Left kidney (tissue), 2 donors: ENCODE data around the gene SLC47A1. TPM values are rescaled to one million over a fixed set of nuclear protein-coding genes. Genes with fewer than 3 reads are reported as not detected.
"Not testable (repeated sequence)": the region's sequence is repeated elsewhere in the genome, so short reads cannot be mapped to it uniquely, and the experiment has no call there.

Source experiments
- DNase-seq: peaks from one replicate; pipeline ENCODE4 v3.0.0-alpha.2; 2013
- polyA plus RNA-seq: library from polyadenylated mRNA; unstranded; fragments of 120-200 nt; gene quantifications from one replicate; pipeline ENCODE4 v1.2.1, GENCODE V29; 2013; ENCODE audit not compliant: insufficient read length

Gene SLC47A1
- polyA plus RNA-seq, 1 donor, result 27.3 TPM

GRCh38 chr17:19519388-19520291, 14.0 kb upstream of the SLC47A1 start:
- DNase-seq, result not testable (repeated sequence)

DNA sequence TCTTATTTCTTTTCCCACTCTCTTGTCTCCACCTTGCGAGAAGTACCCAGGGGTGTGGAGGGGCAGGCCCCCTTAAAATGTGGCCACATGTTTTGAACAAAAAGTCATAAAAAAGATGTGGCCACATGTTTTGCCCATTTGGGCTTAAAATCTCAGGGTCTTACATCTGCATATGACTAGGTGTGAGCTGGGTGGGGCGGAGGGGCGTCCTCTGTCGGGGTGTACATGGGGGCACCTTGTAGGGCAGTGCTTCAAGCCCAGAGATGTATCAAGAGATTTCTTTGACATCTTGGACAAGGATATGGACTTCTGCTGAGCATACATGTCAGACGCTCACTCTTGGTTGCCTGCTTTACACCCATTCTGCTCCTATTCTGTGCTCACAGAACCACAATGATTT, 13.0 kb upstream of the SLC47A1 start:
- no peak for DNase-seq

GRCh38 chr17:19523690-19524089, 10.0 kb upstream of the SLC47A1 start:
- no peak for DNase-seq

GRCh38 chr17:19526950-19527349, 6.7 kb upstream of the SLC47A1 start:
- DNase-seq, result not testable (repeated sequence)

DNA sequence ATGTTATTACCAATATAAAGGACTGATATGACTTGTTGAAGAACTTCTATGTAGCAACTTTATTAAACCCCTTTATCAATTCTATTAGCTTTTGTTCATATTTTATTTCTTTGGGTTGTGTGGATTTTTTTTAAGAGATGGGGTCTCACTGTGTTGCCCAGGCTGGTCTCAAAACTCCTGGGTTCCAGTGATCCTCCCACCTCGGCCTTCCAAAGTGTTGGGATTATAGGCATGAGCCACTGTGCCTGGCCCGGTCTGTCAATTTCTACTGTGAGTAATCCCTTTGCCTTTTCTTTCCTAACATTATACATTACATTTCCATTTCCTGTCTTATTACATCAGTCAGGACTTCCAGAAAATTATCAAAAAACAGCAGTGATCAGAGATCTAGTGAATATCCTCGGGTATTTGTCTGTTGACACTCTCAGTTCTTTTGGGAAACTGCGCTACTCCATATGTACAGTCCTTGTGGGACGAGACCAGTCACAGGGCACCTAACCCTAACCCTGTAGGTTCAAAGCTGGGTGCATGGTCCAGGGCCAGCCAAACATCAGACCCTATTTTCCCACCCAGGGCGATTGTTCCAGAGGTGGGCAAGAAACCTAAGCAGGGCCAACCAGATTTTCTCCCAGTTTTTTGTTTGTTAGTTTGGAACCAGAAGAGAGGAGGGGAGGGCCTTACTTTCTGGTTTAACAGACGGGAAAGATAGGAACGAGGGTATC, 1.7 kb upstream of the SLC47A1 start:
- no peak for DNase-seq

- no peak for DNase-seq
These were observed 477 bp upstream of the SLC47A1 start for GRCh38 chr17:19533036-19533717.

GRCh38 chr17:19534562-19535149, 1.0 kb downstream of the SLC47A1 start:
- no peak for DNase-seq

DNA sequence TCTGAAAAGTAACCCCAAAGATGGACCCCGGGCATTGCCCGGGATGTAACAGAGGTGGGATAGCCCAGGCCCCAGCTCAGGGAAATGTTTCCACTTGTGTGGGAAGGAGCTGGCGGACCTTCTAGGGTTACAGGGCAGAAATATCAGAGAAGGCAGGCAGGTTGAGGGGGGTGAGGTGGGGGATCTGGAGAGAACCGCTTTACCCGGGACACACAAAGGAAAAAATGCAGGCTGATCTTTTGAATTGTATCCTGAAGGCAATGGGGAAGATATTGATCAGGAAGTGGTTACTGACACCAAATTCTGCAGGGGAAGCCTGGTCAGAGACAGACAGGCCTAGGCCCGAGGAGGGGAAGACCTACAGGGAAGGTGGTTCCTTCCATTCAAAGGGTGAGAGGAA, 3.5 kb downstream of the SLC47A1 start:
- DNase-seq, result no peak

DNA sequence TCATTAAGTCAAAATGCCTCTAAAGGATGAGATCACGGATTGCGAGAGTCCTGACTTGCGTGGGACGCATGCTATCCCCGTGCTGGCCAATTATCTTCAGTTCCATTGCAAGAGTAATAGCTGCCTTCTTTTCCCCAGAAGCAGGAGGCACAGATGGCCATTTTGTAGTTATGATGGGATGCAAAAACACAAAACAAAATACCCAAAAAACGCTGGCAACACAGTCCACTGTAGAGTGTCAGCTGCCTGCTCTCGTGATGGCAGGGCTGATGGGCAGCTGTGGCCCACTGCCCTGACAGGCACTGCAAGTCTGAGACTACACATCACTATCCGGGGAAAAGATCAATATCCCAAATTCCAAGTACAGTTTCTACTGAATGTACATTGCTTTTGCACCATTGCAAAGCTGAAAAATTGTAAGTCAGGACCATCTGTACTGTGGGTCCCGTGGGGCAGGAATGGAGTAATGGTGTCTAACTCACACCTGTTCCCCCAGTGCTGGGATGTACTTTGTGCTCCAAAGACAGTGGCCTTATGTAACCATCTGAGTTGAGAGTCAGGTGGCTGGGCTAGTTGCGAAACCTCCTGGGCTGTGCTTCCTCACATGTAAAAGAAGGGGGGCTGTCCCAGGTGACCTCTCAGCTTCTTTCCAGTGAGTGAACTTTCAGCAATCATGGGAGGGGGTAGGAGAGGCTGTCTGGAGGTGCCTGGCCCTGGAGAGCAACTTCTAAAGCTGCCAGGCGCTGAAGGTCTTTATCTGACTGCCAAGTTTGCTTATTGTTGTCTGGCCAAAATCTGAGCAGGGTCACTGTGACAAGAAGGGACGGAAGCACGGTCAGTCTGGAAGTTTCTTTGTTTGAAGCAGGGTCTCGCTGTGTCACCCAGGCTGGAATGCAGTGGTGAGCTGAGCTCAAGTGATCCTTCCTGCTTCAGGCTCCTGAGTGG, 4.7 kb downstream of the SLC47A1 start:
- DNase-seq, result no peak

DNA sequence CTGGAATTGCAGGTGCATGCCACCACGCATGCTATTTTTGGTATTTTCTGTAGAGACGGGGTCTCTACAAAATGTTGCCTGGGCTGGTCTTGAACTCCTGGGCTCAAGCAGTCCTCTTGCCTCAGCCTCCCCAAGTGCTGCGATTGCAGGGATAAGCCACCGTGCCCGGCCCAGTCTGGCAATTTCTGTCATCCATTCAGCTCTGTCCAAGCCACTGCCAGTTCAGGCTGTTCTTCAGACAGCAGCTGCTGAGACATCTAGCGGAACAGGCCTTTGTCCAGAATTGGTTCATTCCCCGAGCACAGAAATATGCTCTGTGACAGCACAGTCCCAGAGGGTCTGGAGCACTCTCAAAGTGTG, 5.4 kb downstream of the SLC47A1 start:
- DNase-seq, result no peak

DNA sequence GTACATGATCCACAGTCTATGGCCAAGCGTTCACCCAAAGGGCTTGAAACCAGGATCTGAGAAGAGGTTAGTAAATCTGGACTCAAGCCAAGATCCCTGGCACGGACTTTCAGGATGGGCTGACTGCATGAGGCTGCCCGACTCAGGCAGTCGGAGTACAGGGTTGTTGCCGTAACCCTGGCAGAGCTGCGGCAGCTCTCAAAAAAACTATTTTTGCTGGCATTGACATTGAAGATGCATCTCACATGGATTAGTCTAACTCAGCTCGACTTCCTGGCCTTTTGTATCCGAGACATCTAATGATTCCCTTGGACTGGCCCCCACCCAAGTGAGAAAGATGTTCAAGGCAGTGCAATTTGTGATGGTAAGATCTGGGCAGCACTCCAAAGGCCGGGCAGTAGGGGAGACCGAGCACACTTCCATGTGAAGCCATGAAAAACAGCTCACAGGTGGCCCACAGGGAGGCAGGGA, 6.2 kb downstream of the SLC47A1 start:
- DNase-seq, result no peak

GRCh38 chr17:19540706-19541370, 7.2 kb downstream of the SLC47A1 start:
- DNase-seq, result no peak

- DNase-seq, result no peak
These were observed 7.8 kb downstream of the SLC47A1 start for GRCh38 chr17:19541445-19541844.

DNA sequence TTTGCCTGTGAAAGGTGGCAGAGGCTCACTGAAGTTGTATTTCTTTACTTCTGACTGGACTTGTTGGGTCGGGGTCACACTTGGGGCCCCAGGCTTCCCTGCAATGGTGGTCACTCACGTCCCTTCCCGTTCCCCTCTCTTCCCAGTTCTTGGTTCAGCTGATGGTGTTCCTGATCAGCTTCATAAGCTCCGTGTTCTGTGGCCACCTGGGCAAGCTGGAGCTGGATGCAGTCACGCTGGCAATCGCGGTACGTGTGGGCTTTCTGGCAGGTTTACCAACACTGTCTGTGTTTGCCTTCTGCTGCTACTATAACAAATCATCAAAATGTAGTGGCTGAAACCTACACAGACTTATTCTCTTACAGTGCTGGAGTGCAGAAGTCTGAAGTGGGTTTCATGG, 8.6 kb downstream of the SLC47A1 start:
- DNase-seq, result no peak

DNA sequence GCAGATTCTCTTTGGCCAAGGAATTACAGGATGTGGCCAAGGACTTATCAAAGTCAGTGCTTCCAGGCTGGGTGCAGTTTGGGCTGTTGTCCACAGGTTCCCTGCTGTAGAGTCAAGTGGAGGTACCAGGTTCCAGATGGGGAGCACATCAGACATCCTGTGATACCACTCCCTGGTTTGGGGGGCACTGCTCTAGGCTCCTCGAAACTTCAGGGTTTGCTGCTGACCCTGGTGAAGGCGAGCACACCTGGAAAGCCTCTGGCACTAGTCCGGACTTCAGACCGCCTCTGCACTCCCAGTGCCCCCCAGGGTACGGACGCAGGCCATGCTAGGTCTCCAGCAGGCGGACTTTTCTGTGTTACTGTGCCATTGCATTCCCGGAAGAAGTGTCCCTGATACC, 10.7 kb downstream of the SLC47A1 start:
- no peak for DNase-seq

DNA sequence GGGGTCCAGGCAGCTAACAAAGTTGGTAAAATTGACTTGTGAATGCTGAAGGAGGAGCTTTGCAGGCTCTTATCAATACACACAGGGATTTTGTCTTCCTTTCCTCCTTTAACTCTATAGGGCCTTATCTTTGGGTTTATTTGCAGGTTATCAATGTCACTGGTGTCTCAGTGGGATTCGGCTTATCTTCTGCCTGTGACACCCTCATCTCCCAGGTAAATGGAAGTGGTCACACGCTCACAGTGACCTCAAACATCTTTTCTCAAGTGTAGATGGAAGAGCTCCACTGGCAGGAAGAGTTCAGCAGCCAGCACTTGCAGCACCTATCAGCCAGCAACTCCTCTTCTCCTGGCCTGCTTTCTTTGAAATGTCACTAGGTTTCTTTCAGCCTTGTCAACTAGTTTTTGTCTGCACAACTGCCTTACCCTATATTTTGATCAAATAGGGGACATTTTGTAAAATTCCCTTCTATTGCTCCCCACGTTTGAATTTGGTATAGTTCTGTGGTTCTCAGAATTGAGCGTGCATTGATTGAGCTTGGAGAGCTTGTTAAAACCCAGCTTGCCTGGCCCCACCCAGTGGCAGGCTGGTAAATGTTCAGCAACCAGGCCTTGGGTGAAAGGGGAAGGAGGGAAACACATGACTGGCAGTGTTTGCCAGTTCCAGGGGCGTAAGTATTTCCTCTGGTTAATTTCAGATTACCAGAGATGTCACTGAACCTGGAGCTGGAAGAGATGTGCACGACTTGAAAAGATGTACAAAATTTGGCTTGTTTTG, 12.8 kb downstream of the SLC47A1 start:
- DNase-seq, result no peak

DNA sequence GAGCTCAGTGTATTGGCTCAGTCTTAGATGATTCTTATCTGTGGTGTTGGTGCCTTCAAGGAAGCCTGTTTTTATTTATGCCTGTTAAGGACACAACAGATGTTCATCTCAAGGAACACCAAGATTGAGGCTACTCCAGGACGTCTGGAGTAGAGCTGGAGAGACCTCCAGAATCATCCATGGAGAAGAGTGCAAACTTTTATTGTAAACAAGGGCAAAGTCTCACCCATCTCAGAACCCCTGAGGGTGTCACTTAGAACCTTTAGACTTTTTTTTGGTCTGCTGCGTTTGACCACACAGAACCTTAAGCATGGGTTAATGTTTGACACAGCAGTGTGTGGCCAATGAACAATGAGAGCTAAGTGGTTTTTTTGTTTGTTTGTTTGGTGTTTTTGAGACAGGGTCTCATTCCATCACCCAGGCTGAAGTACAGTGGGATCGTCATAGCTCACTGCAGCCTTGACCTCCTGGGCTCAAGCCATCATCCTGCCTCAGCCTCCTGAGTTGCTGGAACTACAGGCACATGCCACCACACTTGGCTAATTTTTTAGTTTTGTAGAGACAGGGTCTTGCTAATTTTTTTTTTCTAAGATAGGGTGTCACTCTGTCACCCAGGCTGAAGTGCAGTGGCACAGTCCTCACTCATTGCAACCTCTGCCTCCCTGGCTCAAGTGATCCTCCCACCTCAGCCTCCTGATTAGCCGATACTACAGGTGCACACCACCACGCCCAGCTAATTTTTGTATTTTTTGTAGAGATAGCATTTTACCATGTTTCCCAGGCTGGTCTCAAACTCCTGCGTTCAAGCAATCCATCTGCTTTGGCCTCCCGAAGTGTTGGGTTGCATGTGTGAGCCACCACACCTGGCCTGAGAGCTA, 16.3 kb downstream of the SLC47A1 start:
- no peak for DNase-seq

DNA sequence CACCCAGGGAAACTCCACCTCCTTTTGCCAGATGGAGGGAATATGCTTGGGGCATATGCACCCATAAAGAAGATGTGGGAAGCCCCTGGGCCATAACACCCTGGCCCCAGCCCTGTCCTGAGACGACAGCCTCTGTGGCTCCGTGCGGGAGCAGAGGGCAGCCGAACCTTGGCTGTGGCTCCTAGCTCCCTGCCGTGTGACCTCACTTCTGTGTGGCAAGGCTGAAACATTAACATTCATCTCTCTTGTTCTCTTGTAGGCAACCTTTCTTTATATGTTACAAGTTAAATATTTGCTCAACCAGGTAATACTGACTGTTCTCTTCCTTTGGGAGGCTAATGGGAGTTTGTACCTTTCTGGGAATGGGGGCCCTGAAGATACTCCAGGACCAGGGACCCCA, 17.5 kb downstream of the SLC47A1 start:
- no peak for DNase-seq
